Tibial nerve (tissue), 4 donors: Measurements from ENCODE around the gene NT5C. TPM values are rescaled to one million over a fixed set of nuclear protein-coding genes. Genes with fewer than 3 reads are reported as not detected.

Source experiments
- DNase-seq, 2 donors: peaks; one replicate each; pipeline ENCODE4 v3.0.0-alpha.2; 2019; ENCODE audit warnings: low spot score in 2 of 2
- H3K27ac ChIP-seq, 4 donors: fragments of 200-600 bp; sonication (generic) in 3 of 4; one replicate each; pipeline ENCODE4 v1.5.1; 2017 to 2019; ENCODE audit warnings: mild to moderate bottlenecking in 1 of 4
- H3K27me3 ChIP-seq, 2 donors: fragments of 200-600 bp; sonication (generic) in 1 of 2; one replicate each; pipeline versions ENCODE4 v1.5.1 to v1.6.0; 2017 to 2019
- H3K36me3 ChIP-seq, 3 donors: fragments of 200-600 bp; sonication (generic); one replicate each; pipeline ENCODE4 v1.5.1; 2018 to 2019
- H3K4me1 ChIP-seq, 4 donors: fragments of 200-600 bp; sonication (generic) in 3 of 4; one replicate each; pipeline ENCODE4 v1.5.1; 2017 to 2019
- H3K4me3 ChIP-seq, 4 donors: fragments of 200-600 bp; sonication (generic) in 3 of 4; one replicate each; pipeline ENCODE4 v1.5.1; 2017 to 2019; ENCODE audit warnings: mild to moderate bottlenecking in 1 of 4, moderate library complexity in 1 of 4
- H3K9me3 ChIP-seq, 4 donors: fragments of 200-600 bp; sonication (generic) in 3 of 4; one replicate each; pipeline ENCODE4 v1.5.1; 2017 to 2019
- EP300 ChIP-seq, 2 donors: sonication (generic); formaldehyde crosslinking; IDR thresholded peaks; one replicate each; pipeline ENCODE4 v1.6.1; 2017; ENCODE audit warnings: antibody characterized with exemption in 2 of 2, mild to moderate bottlenecking in 1 of 2
- POLR2A ChIP-seq, 2 donors: fragments of 450-650 bp; IDR thresholded peaks; one replicate each; pipeline ENCODE4 v1.6.1; 2017; ENCODE audit warnings: antibody characterized with exemption in 2 of 2, mild to moderate bottlenecking in 2 of 2, moderate library complexity in 2 of 2
- WGBS, 2 donors: methylation state at CpG; one replicate each; pipeline ENCODE4 v1.1.5; 2018; 5-methylcytosine and 5-hydroxymethylcytosine counted together
- total RNA-seq, 4 donors: library from RNA; depleted of rRNA; stranded (reverse); fragments of >200 nt; gene quantifications; one replicate each; pipeline ENCODE4 v1.1.0, GENCODE V29; 2016
- TF ChIP-seq, protein P1 (sequence below), 5 experiments: fragments of 200-600 bp in 3 of 5; fragments of 450-650 bp in 2 of 5; sonication (generic) in 3 of 5; IDR thresholded peaks; one replicate each; pipeline ENCODE4 v1.5.1; 2016 to 2019; ENCODE audit warnings: antibody characterized with exemption in 5 of 5, mild to moderate bottlenecking in 3 of 5, moderate library complexity in 2 of 5

Gene NT5C
- total RNA-seq, 4 donors from 2014 or later: 137 to 194 (median 166) TPM

DNA sequence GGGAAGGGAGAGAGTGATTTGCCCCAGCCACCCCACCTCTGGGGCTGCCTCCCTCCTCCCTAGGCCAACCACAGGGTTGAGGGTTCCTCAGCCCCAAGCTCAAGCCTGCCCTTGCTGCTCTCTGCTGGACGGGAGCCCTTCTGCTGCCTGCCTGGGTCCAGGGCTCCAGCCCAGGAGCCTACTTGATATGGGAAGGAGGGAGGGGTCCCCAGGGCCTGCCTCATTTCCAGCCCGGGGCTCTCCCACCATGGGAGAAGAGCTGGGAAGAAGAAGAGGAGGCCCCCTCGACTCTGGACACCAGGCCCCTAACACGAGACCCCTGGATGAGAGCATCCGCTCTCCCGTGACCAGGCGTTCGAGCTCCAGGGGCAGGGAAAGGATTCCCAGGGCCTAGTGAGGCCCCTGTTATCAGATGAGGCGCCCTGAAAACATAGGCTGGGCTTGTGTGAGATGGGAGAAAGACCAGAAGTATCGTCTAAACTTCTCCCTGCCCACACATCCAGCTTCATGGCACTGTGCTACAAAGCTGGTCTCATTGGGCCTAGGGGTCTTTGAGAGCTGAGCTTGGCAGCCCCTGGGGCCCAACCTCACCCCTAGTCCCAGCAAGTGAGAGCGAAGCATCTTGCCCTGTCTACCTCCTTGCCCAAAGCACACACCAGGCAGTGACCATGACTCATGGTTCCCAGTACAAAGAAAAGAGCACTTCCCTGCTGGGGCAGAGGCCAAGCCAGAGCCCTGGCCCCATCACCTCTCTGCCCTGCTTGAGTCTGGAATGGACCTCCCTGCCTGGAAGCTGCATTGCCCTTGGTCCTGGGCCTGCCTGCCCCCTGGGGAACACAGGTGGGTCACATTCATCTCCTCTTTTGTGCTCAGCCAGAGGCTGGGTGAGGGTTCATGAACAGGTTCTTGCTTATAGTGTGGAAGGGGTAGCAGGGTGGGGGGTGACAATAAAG lies 42.8 kb downstream of the NT5C start:
- Histone ChIP-seq H3K27me3 (no peaks in the 10 kb centered on the region), H3K36me3 (no peaks in the 10 kb centered on the region), H3K9me3 (no peaks in the 10 kb centered on the region), H3K4me1 (peaks cover 0 to 68% (median 40%) of the 10 kb centered on the region in 4 donors), H3K4me3 (peak overlapping the region; percentile 41 to 66 (median 52)), H3K27ac (peak overlapping the region; percentile 38 to 89 (median 84))
- no peak for DNase-seq
- TF ChIP-seq, protein P1, sequence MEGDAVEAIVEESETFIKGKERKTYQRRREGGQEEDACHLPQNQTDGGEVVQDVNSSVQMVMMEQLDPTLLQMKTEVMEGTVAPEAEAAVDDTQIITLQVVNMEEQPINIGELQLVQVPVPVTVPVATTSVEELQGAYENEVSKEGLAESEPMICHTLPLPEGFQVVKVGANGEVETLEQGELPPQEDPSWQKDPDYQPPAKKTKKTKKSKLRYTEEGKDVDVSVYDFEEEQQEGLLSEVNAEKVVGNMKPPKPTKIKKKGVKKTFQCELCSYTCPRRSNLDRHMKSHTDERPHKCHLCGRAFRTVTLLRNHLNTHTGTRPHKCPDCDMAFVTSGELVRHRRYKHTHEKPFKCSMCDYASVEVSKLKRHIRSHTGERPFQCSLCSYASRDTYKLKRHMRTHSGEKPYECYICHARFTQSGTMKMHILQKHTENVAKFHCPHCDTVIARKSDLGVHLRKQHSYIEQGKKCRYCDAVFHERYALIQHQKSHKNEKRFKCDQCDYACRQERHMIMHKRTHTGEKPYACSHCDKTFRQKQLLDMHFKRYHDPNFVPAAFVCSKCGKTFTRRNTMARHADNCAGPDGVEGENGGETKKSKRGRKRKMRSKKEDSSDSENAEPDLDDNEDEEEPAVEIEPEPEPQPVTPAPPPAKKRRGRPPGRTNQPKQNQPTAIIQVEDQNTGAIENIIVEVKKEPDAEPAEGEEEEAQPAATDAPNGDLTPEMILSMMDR (IDR thresholded peaks at IDR 0.05): no peak
- TF ChIP-seq EP300 (IDR thresholded peaks at IDR 0.05): no peak
- no peak for TF ChIP-seq POLR2A (IDR thresholded peaks at IDR 0.05)
- 72 to 78% methylated on average over 11 of the region's 11 CpGs for WGBS, 2 donors

DNA sequence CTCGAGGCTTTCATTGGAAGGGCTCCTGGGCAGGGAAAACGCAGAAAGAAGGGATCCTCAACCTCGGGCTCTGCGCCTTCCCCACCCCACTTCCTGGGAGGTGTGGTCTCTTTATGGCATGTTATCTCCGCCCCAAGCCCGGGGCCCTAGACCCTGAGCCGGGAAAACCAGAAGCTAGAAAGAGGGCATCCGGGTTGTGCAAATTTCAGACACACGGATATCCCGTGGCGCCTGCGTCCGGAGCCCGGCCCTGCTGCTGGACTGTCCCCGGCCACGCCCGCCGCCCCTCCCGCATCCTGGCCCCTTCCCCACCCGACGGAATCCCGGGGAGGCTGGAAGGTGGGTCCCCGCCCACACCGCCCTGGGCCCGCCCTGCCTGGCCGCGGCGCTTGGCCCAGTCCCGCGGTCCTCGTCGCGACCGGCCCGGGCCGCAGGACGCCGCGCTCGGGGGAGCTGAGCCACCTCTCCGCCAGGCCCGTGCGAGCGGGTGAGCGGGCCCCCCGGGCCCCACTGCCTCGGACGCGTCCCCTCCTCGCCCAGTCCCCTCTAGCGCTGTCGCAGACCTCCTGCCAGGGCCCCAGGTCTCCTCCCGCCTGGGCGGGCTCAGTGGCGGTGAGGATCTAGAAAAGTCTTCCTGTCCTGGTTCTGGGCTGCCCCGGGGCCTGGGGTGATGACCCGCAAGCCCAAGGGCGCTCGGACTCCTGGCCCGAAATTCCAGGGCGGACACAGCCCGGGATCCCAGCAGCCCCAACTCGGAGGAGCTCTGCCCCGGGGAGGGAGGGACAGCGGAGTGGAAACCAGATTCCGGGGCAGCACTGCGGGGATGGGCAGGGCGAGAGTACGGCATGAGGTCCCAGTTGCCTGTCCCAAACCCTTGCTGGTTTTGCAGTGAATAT lies 43.7 kb downstream of the NT5C start, which contains the start of gene SLC16A5:
Gene SLC16A5, plus strand, starts transcription at position 397 of the 896 bp plus-strand sequence. CDS start 5,683 bp downstream, outside the sequence.
- TF ChIP-seq POLR2A (IDR thresholded peaks at IDR 0.05) (peak; percentile 8 to 20), EP300 (IDR thresholded peaks at IDR 0.05) (peak in 1 of 2 donors; percentile 73)
- TF ChIP-seq, protein P1 (IDR thresholded peaks at IDR 0.05): no peak
- H3K9me3 ChIP-seq: no peaks in the 10 kb centered on the region
- H3K4me3 ChIP-seq: peak within 1 kb of the TSS; percentile 41 to 66 (median 52)
- DNase-seq: peak; percentile 62 to 65
- H3K27me3 ChIP-seq: no peaks in the 10 kb centered on the region
- H3K4me1 ChIP-seq: peaks cover 0 to 63% (median 33%) of the 10 kb centered on the region in 4 donors
- peak within 1 kb of the TSS; percentile 39 to 89 (median 84) for H3K27ac ChIP-seq
- H3K36me3 ChIP-seq: no peaks in the 10 kb centered on the region
- WGBS, 2 donors: 10 to 12% methylated on average over 22 to 34 of the region's 69 CpGs

DNA sequence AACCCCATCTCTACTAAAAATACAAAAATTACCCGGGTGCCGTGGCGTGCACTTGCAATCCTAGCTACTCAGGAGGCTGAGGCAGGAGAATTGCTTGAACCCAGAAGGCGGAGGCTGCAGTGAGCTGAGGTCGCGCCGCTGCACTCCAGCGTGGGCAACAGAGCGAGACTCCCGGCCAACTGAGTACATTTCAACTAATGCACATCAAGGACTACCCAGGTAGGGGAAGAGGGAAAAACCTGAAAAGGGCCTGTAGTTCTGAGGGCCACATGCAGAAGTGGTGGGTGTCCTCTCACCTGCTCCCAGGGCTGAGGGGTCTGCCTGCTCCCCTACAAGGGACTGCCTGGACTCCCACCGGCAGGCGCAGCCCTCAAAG lies 44.4 kb downstream of the NT5C start:
- Histone ChIP-seq H3K4me3 (peak overlapping the region in 3 of 4 donors; percentile 48 to 66 (median 56)), H3K4me1 (peaks cover 0 to 59% (median 30%) of the 10 kb centered on the region in 4 donors), H3K27ac (peak overlapping the region in 3 of 4 donors; percentile 83 to 89 (median 85)), H3K9me3 (no peaks in the 10 kb centered on the region), H3K27me3 (no peaks in the 10 kb centered on the region), H3K36me3 (no peaks in the 10 kb centered on the region)
- DNase-seq: no peak
- 74 to 77% methylated on average over 12 of the region's 12 CpGs for WGBS, 2 donors
- no peak for TF ChIP-seq POLR2A (IDR thresholded peaks at IDR 0.05)
- no peak for TF ChIP-seq EP300 (IDR thresholded peaks at IDR 0.05)
- TF ChIP-seq, protein P1 (IDR thresholded peaks at IDR 0.05): no peak

DNA sequence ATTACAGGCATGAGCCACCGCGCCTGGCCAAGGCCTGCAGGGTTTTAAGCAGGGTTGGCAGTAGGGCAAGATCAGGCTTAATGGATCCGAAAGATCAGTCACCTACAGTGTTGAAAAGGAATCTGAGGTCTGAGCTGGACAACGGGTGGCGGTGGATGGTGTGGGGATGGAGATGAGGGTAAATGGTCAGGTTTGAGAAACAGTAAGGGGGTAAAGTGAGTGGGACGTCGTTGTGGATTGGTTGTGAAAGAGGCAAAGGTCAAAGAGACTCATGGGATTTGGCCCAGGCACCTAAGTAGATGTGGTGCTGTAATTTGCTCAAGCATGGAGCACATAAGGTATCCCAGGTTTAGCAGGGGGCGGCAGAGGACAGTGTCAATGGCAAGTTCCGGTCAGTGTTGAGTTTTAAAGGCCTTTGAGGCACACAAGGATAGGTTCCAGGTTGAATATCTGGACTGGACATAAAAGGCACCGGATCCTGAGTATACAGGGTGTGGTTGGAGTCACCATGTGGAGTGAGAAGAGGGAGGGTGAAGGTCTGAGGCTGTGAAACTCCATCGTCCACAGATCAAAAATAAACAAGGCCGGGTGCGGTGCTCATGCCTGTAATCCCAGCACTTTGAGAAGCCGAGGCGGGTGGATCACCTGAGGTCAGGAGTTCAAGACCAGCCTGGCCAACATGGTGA lies 44.9 kb downstream of the NT5C start:
- Histone ChIP-seq H3K36me3 (no peaks in the 10 kb centered on the region), H3K4me3 (no peak overlapping the region), H3K27ac (peak overlapping the region in 2 of 4 donors; percentile 83 to 85), H3K4me1 (peaks cover 0 to 56% (median 28%) of the 10 kb centered on the region in 4 donors), H3K9me3 (no peaks in the 10 kb centered on the region), H3K27me3 (no peaks in the 10 kb centered on the region)
- WGBS, 2 donors: 82 to 84% methylated on average over 15 of the region's 15 CpGs
- TF ChIP-seq, protein P1 (IDR thresholded peaks at IDR 0.05): no peak
- no peak for TF ChIP-seq EP300 (IDR thresholded peaks at IDR 0.05)
- DNase-seq: no peak
